Mesothelial cell of epicardium (in vitro differentiated cells): ENCODE data around the gene ZDHHC22. TPM values are rescaled to one million over a fixed set of nuclear protein-coding genes. Genes with fewer than 3 reads are reported as not detected.

ENCODE experiments used
- DNase-seq, 2 experiments: peaks; one replicate each; pipeline ENCODE4 v3.0.0; 2021; ENCODE audit warnings: low spot score in 2 of 2; ENCODE audit not compliant: unreplicated experiment in 2 of 2
- H3K27ac Mint-ChIP-seq: 2 replicates; pipeline ENCODE4 v1.8.0; 2021; ENCODE audit warnings: mixed read lengths
- H3K27me3 Mint-ChIP-seq: 2 replicates; pipeline ENCODE4 v1.8.0; 2021; ENCODE audit warnings: low read depth, mixed read lengths
- H3K36me3 Mint-ChIP-seq: 2 replicates; pipeline ENCODE4 v1.8.0; 2021; ENCODE audit warnings: mixed read lengths
- H3K4me1 Mint-ChIP-seq: 2 replicates; pipeline ENCODE4 v1.8.0; 2021; ENCODE audit warnings: mixed read lengths
- H3K4me3 Mint-ChIP-seq: 2 replicates; pipeline ENCODE4 v1.8.0; 2021; ENCODE audit warnings: mild to moderate bottlenecking, moderate library complexity, mixed read lengths
- H3K9me3 Mint-ChIP-seq: 2 replicates; pipeline ENCODE4 v1.8.0; 2021; ENCODE audit warnings: mixed read lengths
- total RNA-seq: library from RNA; stranded (reverse); gene quantifications from 3 replicates; pipeline ENCODE4 v1.2.1, GENCODE V29; 2021
- TF ChIP-seq, protein P1 (sequence below): fragments of 200-600 bp; sonication (generic); IDR thresholded peaks from one replicate; pipeline ENCODE4 v1.5.0; 2021; ENCODE audit warnings: antibody characterized with exemption; ENCODE audit not compliant: unreplicated experiment

ZDHHC22 gene
- total RNA-seq, 1 donor from 2014 or later, result not detected

- TF ChIP-seq, protein P1, sequence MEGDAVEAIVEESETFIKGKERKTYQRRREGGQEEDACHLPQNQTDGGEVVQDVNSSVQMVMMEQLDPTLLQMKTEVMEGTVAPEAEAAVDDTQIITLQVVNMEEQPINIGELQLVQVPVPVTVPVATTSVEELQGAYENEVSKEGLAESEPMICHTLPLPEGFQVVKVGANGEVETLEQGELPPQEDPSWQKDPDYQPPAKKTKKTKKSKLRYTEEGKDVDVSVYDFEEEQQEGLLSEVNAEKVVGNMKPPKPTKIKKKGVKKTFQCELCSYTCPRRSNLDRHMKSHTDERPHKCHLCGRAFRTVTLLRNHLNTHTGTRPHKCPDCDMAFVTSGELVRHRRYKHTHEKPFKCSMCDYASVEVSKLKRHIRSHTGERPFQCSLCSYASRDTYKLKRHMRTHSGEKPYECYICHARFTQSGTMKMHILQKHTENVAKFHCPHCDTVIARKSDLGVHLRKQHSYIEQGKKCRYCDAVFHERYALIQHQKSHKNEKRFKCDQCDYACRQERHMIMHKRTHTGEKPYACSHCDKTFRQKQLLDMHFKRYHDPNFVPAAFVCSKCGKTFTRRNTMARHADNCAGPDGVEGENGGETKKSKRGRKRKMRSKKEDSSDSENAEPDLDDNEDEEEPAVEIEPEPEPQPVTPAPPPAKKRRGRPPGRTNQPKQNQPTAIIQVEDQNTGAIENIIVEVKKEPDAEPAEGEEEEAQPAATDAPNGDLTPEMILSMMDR, result no peak
- Mint-ChIP-seq H3K9me3 (peaks cover 8% of the 10 kb centered on the region), H3K36me3 (peaks cover 2% of the 10 kb centered on the region), H3K27ac (no peak overlapping the region), H3K4me3 (no peak overlapping the region), H3K4me1 (peaks cover 32% of the 10 kb centered on the region), H3K27me3 (no peaks in the 10 kb centered on the region)
- no peak for DNase-seq
These were observed 59.2 kb downstream of the ZDHHC22 start for GRCh38 chr14:77082356-77082755.

Other genes starting within 250 kb of the ZDHHC22 start
- 126 to 131 TPM (median 128 TPM) in 3 replicates for gene IRF2BPL, start 113.1 kb downstream of the ZDHHC22 start, total RNA-seq
- gene CIPC, start 43.5 kb downstream of the ZDHHC22 start, total RNA-seq, result 21.9 to 22.9 TPM (median 22.4 TPM) in 3 replicates
- gene TMEM63C, start 40.0 kb upstream of the ZDHHC22 start, total RNA-seq, result 6.2 to 7.7 TPM (median 7.0 TPM) in 3 replicates
- gene NGB, start 129.4 kb upstream of the ZDHHC22 start, total RNA-seq, result not detected in 3 replicates
- 40.5 to 46.1 TPM (median 45.3 TPM) in 3 replicates for gene POMT2, start 179.1 kb upstream of the ZDHHC22 start, total RNA-seq
- 20.7 to 24.0 TPM (median 23.5 TPM) in 3 replicates for gene GSTZ1, start 179.2 kb upstream of the ZDHHC22 start, total RNA-seq
- 14.1 to 14.4 TPM (median 14.4 TPM) in 3 replicates for gene TMED8, start 235.3 kb upstream of the ZDHHC22 start, total RNA-seq
- gene SAMD15, start 235.6 kb upstream of the ZDHHC22 start, total RNA-seq, result 2.0 to 3.4 TPM (median 2.1 TPM) in 3 replicates